Measurements from ENCODE around the gene GNAZ. TPM values are rescaled to one million over a fixed set of nuclear protein-coding genes. Genes with fewer than 3 reads are reported as not detected.

GNAZ gene
- total RNA-seq, 1 donor from 2014 or later = 1.1 TPM

DNA sequence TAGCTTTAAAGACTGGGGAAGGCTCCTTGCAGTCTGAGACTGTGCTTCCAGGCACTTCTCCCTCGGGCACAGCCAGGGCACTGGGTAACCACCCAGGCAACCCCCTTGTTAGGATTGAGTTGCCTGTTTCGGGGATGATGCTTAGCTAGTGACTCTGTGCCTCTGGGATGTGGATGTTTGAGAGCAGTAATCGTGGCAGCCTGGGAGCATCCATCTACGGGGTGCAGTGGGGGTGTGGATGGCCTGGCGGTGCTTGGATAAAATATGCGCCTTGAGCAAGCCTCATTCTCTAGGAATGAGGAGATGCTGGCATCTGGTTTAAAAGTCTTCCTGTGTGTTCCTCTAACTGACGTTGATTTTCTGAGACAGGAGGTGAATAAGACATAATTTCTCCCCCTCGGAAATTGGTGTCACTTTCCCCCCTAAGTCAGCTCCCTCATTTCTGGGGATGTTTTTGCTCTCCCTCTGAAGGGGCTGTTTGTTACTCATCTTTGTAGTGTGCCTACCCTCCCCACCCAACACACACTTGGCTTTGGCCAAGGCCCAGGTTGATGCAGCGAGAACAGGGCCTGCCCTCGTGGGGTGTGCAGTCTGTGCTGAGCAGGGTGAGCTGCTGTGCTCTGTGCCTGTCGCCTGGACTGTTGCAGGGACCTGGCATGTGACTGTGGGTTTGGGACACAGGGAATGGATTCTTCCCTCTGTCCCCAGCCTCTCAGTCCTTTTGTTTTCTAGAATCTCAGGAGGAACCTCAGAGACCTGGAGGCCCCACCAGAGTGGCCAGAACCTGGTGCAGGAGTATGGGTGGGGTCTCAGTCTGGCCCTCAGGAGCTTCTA is 2.0 kb downstream of the GNAZ start:
- Histone ChIP-seq H3K4me3 (ENCODE audit: insufficient read depth, low read depth, low read length) (no peak overlapping the region), H3K27me3 (ENCODE audit: insufficient read depth, low read length) (peaks cover 2% of the 10 kb centered on the region), H3K36me3 (ENCODE audit: insufficient read depth, low read length) (no peaks in the 10 kb centered on the region), H3K79me2 (ENCODE audit: insufficient read depth, low read length) (no peaks in the 10 kb centered on the region), H3K4me1 (ENCODE audit: insufficient read depth, low read length) (peaks cover 13% of the 10 kb centered on the region), H3K9me3 (ENCODE audit: insufficient read depth, low read depth, low read length) (no peaks in the 10 kb centered on the region), H4K20me1 (ENCODE audit: insufficient read depth, low read length) (peaks cover 19% of the 10 kb centered on the region), H2AFZ (ENCODE audit: low read depth, low read length) (no peak overlapping the region), H3K4me2 (ENCODE audit: low read length) (peak overlapping the region; percentile 82), H3K9ac (ENCODE audit: low read length) (peak overlapping the region; percentile 68), H3K27ac (ENCODE audit: low read depth, low read length) (peak overlapping the region; percentile 53)
- no peaks in the 10 kb centered on the region for H3K36me3 Mint-ChIP-seq (ENCODE audit: low read depth, unreplicated experiment)
- H3K27me3 Mint-ChIP-seq (ENCODE audit: low read depth, unreplicated experiment) = peaks cover 64% of the 10 kb centered on the region
- peaks cover 5% of the 10 kb centered on the region for H3K9me3 Mint-ChIP-seq (ENCODE audit: unreplicated experiment)
- peaks cover 6% of the 10 kb centered on the region for H3K4me1 Mint-ChIP-seq (ENCODE audit: low read depth, unreplicated experiment)
- DNase-seq (ENCODE audit: low read depth) (peak; percentile 19), FAIRE-seq (no peak)
- no peak overlapping the region for H3K27ac Mint-ChIP-seq (ENCODE audit: unreplicated experiment)
- no peak for TF ChIP-seq EZH2 (IDR thresholded peaks at IDR 0.05; ENCODE audit: insufficient read depth, low read length)
- TF ChIP-seq, protein P1, sequence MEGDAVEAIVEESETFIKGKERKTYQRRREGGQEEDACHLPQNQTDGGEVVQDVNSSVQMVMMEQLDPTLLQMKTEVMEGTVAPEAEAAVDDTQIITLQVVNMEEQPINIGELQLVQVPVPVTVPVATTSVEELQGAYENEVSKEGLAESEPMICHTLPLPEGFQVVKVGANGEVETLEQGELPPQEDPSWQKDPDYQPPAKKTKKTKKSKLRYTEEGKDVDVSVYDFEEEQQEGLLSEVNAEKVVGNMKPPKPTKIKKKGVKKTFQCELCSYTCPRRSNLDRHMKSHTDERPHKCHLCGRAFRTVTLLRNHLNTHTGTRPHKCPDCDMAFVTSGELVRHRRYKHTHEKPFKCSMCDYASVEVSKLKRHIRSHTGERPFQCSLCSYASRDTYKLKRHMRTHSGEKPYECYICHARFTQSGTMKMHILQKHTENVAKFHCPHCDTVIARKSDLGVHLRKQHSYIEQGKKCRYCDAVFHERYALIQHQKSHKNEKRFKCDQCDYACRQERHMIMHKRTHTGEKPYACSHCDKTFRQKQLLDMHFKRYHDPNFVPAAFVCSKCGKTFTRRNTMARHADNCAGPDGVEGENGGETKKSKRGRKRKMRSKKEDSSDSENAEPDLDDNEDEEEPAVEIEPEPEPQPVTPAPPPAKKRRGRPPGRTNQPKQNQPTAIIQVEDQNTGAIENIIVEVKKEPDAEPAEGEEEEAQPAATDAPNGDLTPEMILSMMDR (IDR thresholded peaks at IDR 0.05; ENCODE audit: insufficient read depth, low read depth, low read length) = no peak
- peak overlapping the region; percentile 28 for H3K4me3 Mint-ChIP-seq (ENCODE audit: unreplicated experiment)

DNA sequence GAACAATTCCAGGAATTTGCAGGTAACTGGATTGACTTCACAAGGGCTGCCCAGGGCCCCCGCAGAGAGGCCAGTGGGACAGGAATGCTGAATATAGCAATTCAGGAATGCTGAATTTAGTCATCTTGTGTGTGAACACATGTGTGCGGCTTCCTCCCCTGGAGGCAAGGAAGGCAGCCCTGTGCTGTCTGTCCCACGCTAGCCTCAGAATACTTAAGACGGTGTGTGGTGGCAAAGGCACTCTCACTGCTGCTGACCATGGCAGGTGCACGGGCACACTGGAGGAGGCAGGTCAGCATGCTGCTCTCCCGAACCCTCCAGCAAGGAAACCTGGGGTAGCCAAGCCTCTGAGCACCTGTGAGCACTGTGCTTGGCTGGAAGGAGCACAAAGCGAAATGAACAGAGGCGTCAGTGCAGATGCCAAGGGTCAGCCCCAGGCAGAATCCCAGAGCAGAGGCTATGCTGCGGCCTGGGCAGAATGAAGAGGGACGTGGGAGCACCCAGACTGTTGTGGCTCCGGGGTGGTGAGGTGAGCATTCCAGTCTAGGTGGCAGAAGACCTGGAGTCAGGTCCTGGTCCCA is 2.7 kb downstream of the GNAZ start:
- no peaks in the 10 kb centered on the region for H3K79me2 ChIP-seq (ENCODE audit: insufficient read depth, low read length)
- Mint-ChIP-seq H3K27me3 (ENCODE audit: low read depth, unreplicated experiment) (peaks cover 60% of the 10 kb centered on the region), H3K9me3 (ENCODE audit: unreplicated experiment) (peaks cover 2% of the 10 kb centered on the region), H3K36me3 (ENCODE audit: low read depth, unreplicated experiment) (no peaks in the 10 kb centered on the region), H3K4me1 (ENCODE audit: low read depth, unreplicated experiment) (peaks cover 6% of the 10 kb centered on the region), H3K4me3 (ENCODE audit: unreplicated experiment) (no peak overlapping the region), H3K27ac (ENCODE audit: unreplicated experiment) (no peak overlapping the region)
- H3K9ac ChIP-seq (ENCODE audit: low read length) = no peak overlapping the region
- DNase-seq (ENCODE audit: low read depth) (no peak), FAIRE-seq (no peak)
- TF ChIP-seq, protein P1 (IDR thresholded peaks at IDR 0.05; ENCODE audit: insufficient read depth, low read depth, low read length) = no peak
- no peak for TF ChIP-seq EZH2 (IDR thresholded peaks at IDR 0.05; ENCODE audit: insufficient read depth, low read length)
- H3K4me3 ChIP-seq (ENCODE audit: insufficient read depth, low read depth, low read length) = no peak overlapping the region
- H3K27ac ChIP-seq (ENCODE audit: low read depth, low read length) = peak overlapping the region; percentile 53
- H3K4me2 ChIP-seq (ENCODE audit: low read length) = peak overlapping the region; percentile 82
- peaks cover 19% of the 10 kb centered on the region for H4K20me1 ChIP-seq (ENCODE audit: insufficient read depth, low read length)
- no peaks in the 10 kb centered on the region for H3K36me3 ChIP-seq (ENCODE audit: insufficient read depth, low read length)
- H3K9me3 ChIP-seq (ENCODE audit: insufficient read depth, low read depth, low read length) = no peaks in the 10 kb centered on the region
- peaks cover 2% of the 10 kb centered on the region for H3K27me3 ChIP-seq (ENCODE audit: insufficient read depth, low read length)
- H3K4me1 ChIP-seq (ENCODE audit: insufficient read depth, low read length) = peaks cover 13% of the 10 kb centered on the region
- no peak overlapping the region for H2AFZ ChIP-seq (ENCODE audit: low read depth, low read length)

Measured in astrocyte (in vitro differentiated cells and primary cell).